H1 (cell line): ENCODE measurements around the gene FSIP1. TPM values are rescaled to one million over a fixed set of nuclear protein-coding genes. Genes with fewer than 3 reads are reported as not detected.

Source experiments
- CTCF ChIA-PET: fragments of 300-600 bp; sonication (Branson Sonifier 250); formaldehyde crosslinking; loops from one replicate; lab custom pipeline; 2021; ENCODE audit not compliant: partially characterized antibody; lab: Charles Lee
- POLR2A ChIA-PET: fragments of 300-600 bp; sonication (Branson Sonifier 250); formaldehyde crosslinking; loops from one replicate; lab custom pipeline; 2021; ENCODE audit warnings: inconsistent platforms; ENCODE audit not compliant: partially characterized antibody; lab: Charles Lee
- DNase-seq, 2 experiments: peaks; one replicate each; pipeline versions ENCODE4 v3.0.0 to v3.0.0-alpha.2; 2010 to 2022; ENCODE audit warnings: low spot score in 2 of 2, low read depth in 1 of 2, mixed read lengths in 1 of 2
- FAIRE-seq: peaks from 2 replicates; lab custom pipeline; 2011; peaks lifted over from hg19 to GRCh38; lab: Jason Lieb, UNC
- H2AFZ ChIP-seq: 2 replicates; pipeline ENCODE4 v1.8.1; 2012; ENCODE audit warnings: low read length, inconsistent platforms
- H2AK5ac ChIP-seq: 2 replicates; pipeline ENCODE4 v1.6.1; 2013; ENCODE audit warnings: low read depth, low read length
- H2BK120ac ChIP-seq: replicated peaks from 2 replicates; pipeline ENCODE3; 2013; ENCODE audit warnings: low read depth, low read length, inconsistent platforms
- H2BK12ac ChIP-seq: 2 replicates; pipeline ENCODE4 v1.6.1; 2013; ENCODE audit warnings: low read depth, low read length
- H2BK15ac ChIP-seq: 2 replicates; pipeline ENCODE4 v1.6.1; 2013; ENCODE audit warnings: low read length
- H2BK20ac ChIP-seq: 2 replicates; pipeline ENCODE4 v1.6.1; 2013; ENCODE audit warnings: low read length
- H2BK5ac ChIP-seq: 2 replicates; pipeline ENCODE4 v1.6.1; 2013; ENCODE audit warnings: low read depth, low read length
- H3K14ac ChIP-seq: 2 replicates; pipeline ENCODE4 v1.6.1; 2013; ENCODE audit warnings: inconsistent platforms; ENCODE audit not compliant: insufficient read length
- H3K18ac ChIP-seq: 2 replicates; pipeline ENCODE4 v1.6.1; 2013; ENCODE audit warnings: low read length; ENCODE audit errors: extremely low read depth
- H3K23ac ChIP-seq: 2 replicates; pipeline ENCODE4 v1.6.1; 2013; ENCODE audit warnings: inconsistent platforms; ENCODE audit not compliant: insufficient read length
- H3K23me2 ChIP-seq: 2 replicates; pipeline ENCODE4 v1.6.1; 2013; ENCODE audit warnings: low read depth, low read length
- H3K27ac ChIP-seq: 2 replicates; pipeline ENCODE4 v1.6.1; 2011; ENCODE audit warnings: low read depth, low read length, inconsistent platforms
- H3K27me3 ChIP-seq, 4 experiments: replicated peaks in 1 of 4; 1 replicate in 1 of 4; 2 replicates in 3 of 4; pipeline versions ENCODE4 v1.6.1 to v1.8.1; 2011 to 2013; ENCODE audit warnings: low read length in 3 of 4, mild to moderate bottlenecking in 3 of 4, inconsistent platforms in 2 of 4, mixed read lengths in 2 of 4, moderate library complexity in 1 of 4; ENCODE audit not compliant: control insufficient read depth in 3 of 4, insufficient read depth in 3 of 4; ENCODE audit errors: extremely low read depth in 1 of 4
- H3K36me3 ChIP-seq, 4 experiments: 2 replicates each; pipeline versions ENCODE4 v1.6.1 to v1.8.1; 2011 to 2013; ENCODE audit warnings: mild to moderate bottlenecking in 4 of 4, low read length in 3 of 4, moderate library complexity in 2 of 4, control low read depth in 1 of 4, inconsistent platforms in 1 of 4; ENCODE audit not compliant: insufficient read depth in 4 of 4, control insufficient read depth in 2 of 4
- H3K4ac ChIP-seq: replicated peaks from 2 replicates; pipeline ENCODE3; 2013; ENCODE audit warnings: low read length, low read depth, mixed read lengths, inconsistent platforms; ENCODE audit not compliant: insufficient read length
- H3K4me1 ChIP-seq, 4 experiments: replicated peaks in 1 of 4; 1 replicate in 1 of 4; 2 replicates in 3 of 4; pipeline versions ENCODE4 v1.6.1 to v1.8.1; 2011 to 2013; ENCODE audit warnings: low read length in 3 of 4, inconsistent platforms in 2 of 4, mixed read lengths in 1 of 4; ENCODE audit not compliant: insufficient read depth in 4 of 4, control insufficient read depth in 3 of 4
- H3K4me2 ChIP-seq, 2 experiments: 2 replicates each; pipeline versions ENCODE4 v1.6.1 to v1.8.1; 2011 to 2013; ENCODE audit warnings: low read depth in 2 of 2, low read length in 2 of 2, control low read depth in 1 of 2, inconsistent platforms in 1 of 2, mild to moderate bottlenecking in 1 of 2; ENCODE audit not compliant: insufficient read depth in 1 of 2
- H3K4me3 ChIP-seq, 4 experiments: fragments of 200-600, 300-600 bp in 1 of 4; sonication (generic), shearing (Covaris generic), sonication (Bioruptor Twin) in 1 of 4; 2 replicates each; pipeline versions ENCODE4 v1.5.1 to v1.8.1; 2011 to 2016; ENCODE audit warnings: low read length in 4 of 4, low read depth in 3 of 4, control low read depth in 2 of 4, inconsistent platforms in 2 of 4, mild to moderate bottlenecking in 2 of 4, mixed read lengths in 1 of 4, moderate library complexity in 1 of 4; ENCODE audit not compliant: insufficient read depth in 2 of 4; ENCODE audit errors: extremely low read depth in 1 of 4
- H3K56ac ChIP-seq: replicated peaks from 2 replicates; pipeline ENCODE3; 2013; ENCODE audit warnings: low read depth, mild to moderate bottlenecking, mixed read lengths, low read length, inconsistent platforms; ENCODE audit not compliant: insufficient read length
- H3K79me1 ChIP-seq: 2 replicates; pipeline ENCODE4 v1.6.1; 2013; ENCODE audit warnings: low read depth, low read length, control low read depth
- H3K79me2 ChIP-seq, 2 experiments: 2 replicates each; pipeline versions ENCODE4 v1.6.1 to v1.8.1; 2012 to 2013; ENCODE audit warnings: low read length in 2 of 2, mild to moderate bottlenecking in 2 of 2, inconsistent platforms in 1 of 2; ENCODE audit not compliant: insufficient read depth in 2 of 2, control insufficient read depth in 1 of 2
- H3K9ac ChIP-seq, 4 experiments: replicated peaks in 1 of 4; 1 replicate in 1 of 4; 2 replicates in 3 of 4; pipeline versions ENCODE4 v1.6.1 to v1.8.1; 2011 to 2013; ENCODE audit warnings: low read depth in 3 of 4, low read length in 3 of 4, control low read depth in 2 of 4, mild to moderate bottlenecking in 2 of 4, moderate library complexity in 2 of 4, inconsistent platforms in 1 of 4; ENCODE audit errors: extremely low read depth in 1 of 4
- H3K9me3 ChIP-seq, 2 experiments: 2 replicates each; pipeline versions ENCODE4 v1.6.1 to v1.8.1; 2012 to 2013; ENCODE audit warnings: mild to moderate bottlenecking in 2 of 2, moderate library complexity in 2 of 2, control low read depth in 1 of 2, inconsistent platforms in 1 of 2, low read depth in 1 of 2, low read length in 1 of 2, mixed read lengths in 1 of 2; ENCODE audit not compliant: insufficient read depth in 2 of 2
- H4K20me1 ChIP-seq, 2 experiments: replicated peaks in 1 of 2; 2 replicates each; pipeline versions ENCODE3 to v1.8.1; 2011 to 2013; ENCODE audit warnings: inconsistent platforms in 2 of 2, low read length in 2 of 2, mild to moderate bottlenecking in 1 of 2; ENCODE audit not compliant: insufficient read depth in 2 of 2, control insufficient read depth in 1 of 2
- H4K5ac ChIP-seq: 2 replicates; pipeline ENCODE4 v1.6.1; 2013; ENCODE audit warnings: low read length, low read depth, mixed read lengths, inconsistent platforms; ENCODE audit not compliant: insufficient read length
- H4K8ac ChIP-seq: 2 replicates; pipeline ENCODE4 v1.8.0; 2013; ENCODE audit warnings: mild to moderate bottlenecking, moderate library complexity, low read length, inconsistent platforms; ENCODE audit not compliant: insufficient read depth; ENCODE audit errors: extremely low read depth
- H4K91ac ChIP-seq: replicated peaks from 2 replicates; pipeline ENCODE3; 2013; ENCODE audit warnings: low read length, mixed read lengths, inconsistent platforms; ENCODE audit not compliant: insufficient read length
- ASH2L ChIP-seq: fragments of 200-600, 300-600 bp; sonication (generic); IDR thresholded peaks from one replicate; pipeline ENCODE4 v1.7.1; 2017; ENCODE audit warnings: low read length
- BACH1 ChIP-seq: IDR thresholded peaks from 2 replicates; pipeline ENCODE4 v1.6.1; 2012; ENCODE audit warnings: low read length, improper control_type of control experiment
- CBX5 ChIP-seq: fragments of 300-800, 300-1000 bp; sonication (generic); IDR thresholded peaks from 2 replicates; pipeline ENCODE4 v1.7.1; 2016; ENCODE audit warnings: antibody characterized with exemption, low read length, low read depth
- CHD2 ChIP-seq: IDR thresholded peaks from 2 replicates; pipeline ENCODE4 v1.6.1; 2012; ENCODE audit warnings: low read length, improper control_type of control experiment
- CTBP2 ChIP-seq: IDR thresholded peaks from 2 replicates; pipeline ENCODE4 v1.7.0; 2011; ENCODE audit warnings: borderline replicate concordance, mild to moderate bottlenecking, moderate library complexity, mixed read lengths, low read length; ENCODE audit not compliant: insufficient read depth, insufficient read length
- EP300 ChIP-seq, 2 experiments: IDR thresholded peaks; 1 replicate in 1 of 2; 2 replicates in 1 of 2; pipeline ENCODE4 v1.6.1; 2011 to 2012; ENCODE audit warnings: low read depth in 2 of 2, low read length in 2 of 2, mild to moderate bottlenecking in 2 of 2, borderline replicate concordance in 1 of 2, inconsistent platforms in 1 of 2, moderate library complexity in 1 of 2
- HDAC6 ChIP-seq: IDR thresholded peaks from one replicate; pipeline ENCODE4 v1.7.1; 2012; ENCODE audit warnings: low read depth, mild to moderate bottlenecking, inconsistent platforms, low read length, moderate library complexity
- RAD21 ChIP-seq, 2 experiments: IDR thresholded peaks in 1 of 2; conservative IDR thresholded peaks in 1 of 2; 2 replicates each; pipeline ENCODE4 v1.6.1; 2011; ENCODE audit warnings: low read depth in 2 of 2, low read length in 2 of 2, improper control_type of control experiment in 1 of 2, inconsistent platforms in 1 of 2, mild to moderate bottlenecking in 1 of 2, moderate library complexity in 1 of 2
- RBBP5 ChIP-seq: IDR thresholded peaks from 2 replicates; pipeline ENCODE4 v1.7.1; 2012; ENCODE audit warnings: low read depth, mild to moderate bottlenecking, inconsistent platforms, low read length, moderate library complexity, borderline replicate concordance
- SP2 ChIP-seq: IDR thresholded peaks from 2 replicates; pipeline ENCODE4 v1.6.1; 2012; ENCODE audit warnings: mild to moderate bottlenecking, low read length, inconsistent platforms
- TCF12 ChIP-seq: IDR thresholded peaks from 2 replicates; pipeline ENCODE4 v1.6.1; 2011; ENCODE audit warnings: low read depth, mild to moderate bottlenecking, low read length
- YY1 ChIP-seq: IDR thresholded peaks from 2 replicates; pipeline ENCODE4 v1.6.1; 2011; ENCODE audit warnings: low read depth, mild to moderate bottlenecking, low read length
- ZNF274 ChIP-seq: IDR thresholded peaks from 2 replicates; pipeline ENCODE4 v1.7.0; 2012; ENCODE audit warnings: low read length, borderline replicate concordance; ENCODE audit errors: extremely low read depth
- WGBS, 2 experiments: shearing (Covaris generic) in 1 of 2; methylation state at CpG; one replicate each; pipeline versions ENCODE4 v1.1.6 to v1.1.7; 2013 to 2015; ENCODE audit warnings: low lambda C conversion rate in 2 of 2, mixed read lengths in 2 of 2, inconsistent platforms in 1 of 2, low coverage in 1 of 2, missing lambda C conversion rate in 1 of 2; ENCODE audit not compliant: insufficient replicate concordance in 2 of 2, insufficient coverage in 1 of 2, insufficient read length in 1 of 2; ENCODE audit errors: extremely low coverage in 1 of 2, missing lambda C conversion rate in 1 of 2; 5-methylcytosine and 5-hydroxymethylcytosine counted together
- polyA plus RNA-seq, 7 experiments: library from polyadenylated mRNA; depleted of rRNA in 3 of 7; stranded (reverse) in 5 of 7; unstranded in 2 of 7; fragments of >200 nt in 5 of 7; fragments of 200-250 nt in 2 of 7; gene quantifications; 1 replicate in 5 of 7; 2 replicates in 1 of 7; 4 replicates in 1 of 7; pipeline versions ENCODE4 v1.2.1 to v1.2.3, GENCODE V29; 2011 to 2013; ENCODE audit warnings: missing spikeins in 2 of 7, mixed read lengths in 2 of 7
- total RNA-seq: library from RNA; stranded (reverse); fragmentation: NEBNext Ultra II Directional; extraction: Animal tissue kit (Norgen Biotek cat#: 25700); gene quantifications from 2 replicates; pipeline ENCODE4 v1.2.1, GENCODE V29; 2021
- TF ChIP-seq, protein P1 (sequence below): IDR thresholded peaks from 2 replicates; pipeline ENCODE4 v1.6.1; 2012; ENCODE audit warnings: inconsistent platforms

FSIP1 gene
- total and polyA plus RNA-seq, 2 of the 8 experiments (the other 6 are each of a cell fraction or from before 2014, with no cell fraction given), result 0.18 to 1.3 TPM

GRCh38 chr15:39680868-39681267, 101.8 kb downstream of the FSIP1 start:
- H2BK20ac ChIP-seq, result no peak overlapping the region
- H3K27ac ChIP-seq, result no peak overlapping the region
- ChIA-PET POLR2A (no interaction called here), CTCF (interaction anchor here (1.1 to 2.0 kb wide), 3 partner anchors 17 to 75 kb away, joined by 3 to 8 read pairs (median 4); no protein-coding TSS in a partner anchor)
- no peaks in the 10 kb centered on the region for H3K23me2 ChIP-seq
- no peaks in the 10 kb centered on the region for H3K79me1 ChIP-seq
- H2BK120ac ChIP-seq, result no peak overlapping the region
- no peaks in the 10 kb centered on the region for H3K36me3 ChIP-seq
- no peak overlapping the region; the same call in 1 of the 2 replicates for H4K8ac ChIP-seq
- no peaks in the 10 kb centered on the region for H3K79me2 ChIP-seq
- no peak overlapping the region for H3K4ac ChIP-seq
- H2AK5ac ChIP-seq, result no peak overlapping the region
- DNase-seq, result no peak
- FAIRE-seq, result no peak
- H2BK5ac ChIP-seq, result no peak overlapping the region
- H3K18ac ChIP-seq, result no peak overlapping the region
- H3K9me3 ChIP-seq, result no peaks in the 10 kb centered on the region
- H2AFZ ChIP-seq, result no peak overlapping the region
- no peaks in the 10 kb centered on the region for H3K27me3 ChIP-seq
- H3K56ac ChIP-seq, result no peak overlapping the region
- no peak overlapping the region for H2BK12ac ChIP-seq
- H3K23ac ChIP-seq, result no peak overlapping the region
- no peaks in the 10 kb centered on the region for H3K4me1 ChIP-seq
- no peak overlapping the region for H3K14ac ChIP-seq
- H4K20me1 ChIP-seq, result no peaks in the 10 kb centered on the region
- no peak overlapping the region for H3K4me3 ChIP-seq
- no peak overlapping the region for H2BK15ac ChIP-seq
- H3K4me2 ChIP-seq, result no peak overlapping the region
- no peak overlapping the region for H4K5ac ChIP-seq
- H3K9ac ChIP-seq, result no peak overlapping the region
- 91% methylated on average over 2 of the region's 2 CpGs; no CpG with 5 or more reads in 1 of the 2 experiments for WGBS, 2 experiments
- no peak overlapping the region for H4K91ac ChIP-seq
- TF ChIP-seq CHD2 (no peak), CTBP2 (no peak), EP300 (IDR thresholded peaks at IDR 0.05; ENCODE audit: borderline replicate concordance in 1 of 2, low read depth in 2 of 2, low read length in 2 of 2) (no peak), SP2 (no peak), ASH2L (no peak), RAD21 (IDR thresholded peaks at IDR 0.05 in 1 of 2, conservative IDR thresholded peaks at IDR 0.05 in 1 of 2; ENCODE audit: low read depth in 2 of 2, low read length in 2 of 2) (no peak), YY1 (no peak), RBBP5 (no peak), TCF12 (no peak), BACH1 (no peak), ZNF274 (no peak), HDAC6 (no peak), CBX5 (no peak)
- TF ChIP-seq, protein P1, sequence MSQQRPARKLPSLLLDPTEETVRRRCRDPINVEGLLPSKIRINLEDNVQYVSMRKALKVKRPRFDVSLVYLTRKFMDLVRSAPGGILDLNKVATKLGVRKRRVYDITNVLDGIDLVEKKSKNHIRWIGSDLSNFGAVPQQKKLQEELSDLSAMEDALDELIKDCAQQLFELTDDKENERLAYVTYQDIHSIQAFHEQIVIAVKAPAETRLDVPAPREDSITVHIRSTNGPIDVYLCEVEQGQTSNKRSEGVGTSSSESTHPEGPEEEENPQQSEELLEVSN, result no peak
